ENCODE measurements around the gene NPAP1.

GRCh38 chr15:24678485-24678884 lies 2.9 kb downstream of the NPAP1 start:
- TF ChIP-seq FOXA1 (IDR thresholded peaks at IDR 0.05) (no peak), TARDBP (IDR thresholded peaks at IDR 0.05) (no peak), FOXM1 (IDR thresholded peaks at IDR 0.05; ENCODE audit: borderline replicate concordance) (no peak), BHLHE40 (IDR thresholded peaks at IDR 0.05; ENCODE audit: borderline replicate concordance) (no peak), NFRKB (IDR thresholded peaks at IDR 0.05) (no peak), ARNT (IDR thresholded peaks at IDR 0.05) (no peak), FOXK2 (IDR thresholded peaks at IDR 0.05) (no peak), SP1 (IDR thresholded peaks at IDR 0.05) (no peak), ELF4 (IDR thresholded peaks at IDR 0.05) (no peak)

Data from HEK293T (cell line).